DMS 273 (cell line): Measurements from ENCODE around the gene PPM1H.

Experiments
- DNase-seq: peaks from one replicate; lab custom pipeline; 2025; ENCODE audit not compliant: unreplicated experiment; lab: John Stamatoyannopoulos, UW

PPM1H gene

GRCh38 chr12:62625228-62625627 lies 309.7 kb downstream of the PPM1H start:
- no peak for DNase-seq

DNA sequence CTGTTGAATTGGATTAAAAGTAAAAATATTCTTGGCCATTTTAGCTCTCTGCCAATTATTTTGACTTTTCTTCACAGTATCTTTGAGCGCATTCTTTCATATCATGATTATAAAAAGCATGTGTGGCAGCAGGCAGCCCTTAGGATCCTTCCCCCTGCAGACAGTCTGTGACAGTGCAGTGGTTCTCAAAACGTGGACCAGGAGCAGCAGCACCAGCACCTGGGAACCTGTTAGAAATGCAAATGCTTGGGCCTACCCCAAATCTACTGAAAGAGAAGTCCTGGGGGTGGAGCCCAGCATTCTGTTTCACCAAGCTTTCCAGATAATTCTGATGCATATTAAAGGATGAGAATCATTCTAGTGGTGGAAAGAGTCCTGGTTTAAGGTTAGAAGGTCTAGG lies 312.8 kb downstream of the PPM1H start:
- DNase-seq: no peak

- DNase-seq: no peak
Observed at GRCh38 chr12:62621101-62621638, 313.8 kb downstream of the PPM1H start.

- no peak for DNase-seq
Observed at GRCh38 chr12:62618930-62619329, 316.0 kb downstream of the PPM1H start.

DNA sequence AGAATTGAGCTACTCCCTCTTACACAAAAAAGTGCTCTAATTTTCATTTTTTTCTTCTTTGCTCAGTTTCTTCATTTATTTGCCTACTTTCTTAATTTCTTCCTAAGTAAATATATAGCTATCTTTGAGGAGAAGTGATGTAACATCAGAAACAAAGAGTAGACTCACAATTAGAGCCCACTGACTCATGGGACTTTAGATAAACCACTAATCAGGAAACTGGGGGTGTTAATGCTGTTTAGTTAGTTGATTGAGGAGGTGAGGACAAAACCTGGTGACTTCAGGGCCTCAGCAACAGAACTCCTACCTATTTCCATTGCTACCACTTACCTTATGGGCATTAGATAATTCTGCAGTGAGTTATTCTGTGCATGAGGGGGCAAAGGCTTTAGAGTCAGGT lies 316.6 kb downstream of the PPM1H start:
- DNase-seq: no peak

- DNase-seq: no peak
Observed at GRCh38 chr12:62613081-62613480, 321.9 kb downstream of the PPM1H start.

- no peak for DNase-seq
Observed at GRCh38 chr12:62606654-62607053, 328.3 kb downstream of the PPM1H start.

GRCh38 chr12:62605981-62606380 lies 329.0 kb downstream of the PPM1H start:
- no peak for DNase-seq

- peak; percentile 11 for DNase-seq
Observed at GRCh38 chr12:62604871-62605270, 330.1 kb downstream of the PPM1H start.

GRCh38 chr12:62604373-62604772 lies 330.6 kb downstream of the PPM1H start:
- DNase-seq: no peak

DNA sequence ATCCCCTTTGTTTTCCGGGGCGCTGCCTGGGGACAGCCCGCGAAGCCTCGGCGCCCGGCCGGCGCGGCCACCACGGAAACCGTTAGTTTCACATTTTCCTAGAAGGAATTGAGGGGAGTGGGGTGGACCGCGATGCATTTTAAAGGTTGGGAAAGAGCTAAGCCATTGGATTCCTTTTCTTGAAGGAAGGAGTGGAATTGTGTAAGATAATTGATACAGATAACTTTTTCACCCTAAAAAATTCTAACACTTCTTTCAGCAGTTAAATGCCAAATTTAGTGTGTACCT lies 331.2 kb downstream of the PPM1H start:
- no peak for DNase-seq

DNA sequence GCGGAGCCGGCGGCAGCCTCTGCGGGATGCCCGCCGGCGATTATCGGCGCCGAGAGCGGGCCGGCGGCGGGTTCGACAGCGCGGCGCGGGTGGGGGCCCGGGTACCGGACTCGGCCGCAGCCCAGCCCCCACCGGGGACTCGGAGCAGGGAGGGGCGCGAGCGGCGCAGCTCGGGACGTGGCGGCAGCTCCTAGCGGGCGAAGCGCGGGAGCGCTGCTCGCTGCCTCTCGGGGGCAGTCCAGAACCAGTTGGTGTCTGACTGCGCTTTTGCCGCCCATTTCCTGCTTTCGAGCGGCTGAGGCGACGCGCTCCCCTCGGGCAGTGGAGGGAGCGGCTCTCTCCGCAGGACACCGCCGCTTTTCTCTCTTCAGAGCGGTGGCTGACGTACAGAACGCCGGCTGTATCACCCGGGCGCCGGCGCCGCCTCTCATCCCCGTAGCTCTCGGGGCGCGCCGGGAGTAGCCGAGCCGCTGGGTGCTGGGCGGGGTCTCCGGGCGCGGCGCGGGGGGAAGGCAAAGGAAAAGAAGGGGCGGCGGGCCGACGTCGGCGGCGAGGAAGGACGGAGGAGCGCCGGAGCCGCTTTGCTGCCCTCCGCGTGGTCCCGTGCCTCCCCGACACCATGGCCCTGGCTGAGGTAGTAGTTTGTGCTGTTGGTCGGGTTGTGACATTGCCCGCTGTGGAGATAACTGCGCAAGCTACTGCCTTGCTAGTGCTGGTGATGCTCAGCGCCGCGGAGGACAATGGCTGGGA lies 331.7 kb downstream of the PPM1H start:
- peak; percentile 91 for DNase-seq

GRCh38 chr12:62602255-62603060 lies 332.5 kb downstream of the PPM1H start:
- DNase-seq: peak; percentile 93

GRCh38 chr12:62601765-62602164 lies 333.2 kb downstream of the PPM1H start:
- DNase-seq: peak; percentile 16

DNA sequence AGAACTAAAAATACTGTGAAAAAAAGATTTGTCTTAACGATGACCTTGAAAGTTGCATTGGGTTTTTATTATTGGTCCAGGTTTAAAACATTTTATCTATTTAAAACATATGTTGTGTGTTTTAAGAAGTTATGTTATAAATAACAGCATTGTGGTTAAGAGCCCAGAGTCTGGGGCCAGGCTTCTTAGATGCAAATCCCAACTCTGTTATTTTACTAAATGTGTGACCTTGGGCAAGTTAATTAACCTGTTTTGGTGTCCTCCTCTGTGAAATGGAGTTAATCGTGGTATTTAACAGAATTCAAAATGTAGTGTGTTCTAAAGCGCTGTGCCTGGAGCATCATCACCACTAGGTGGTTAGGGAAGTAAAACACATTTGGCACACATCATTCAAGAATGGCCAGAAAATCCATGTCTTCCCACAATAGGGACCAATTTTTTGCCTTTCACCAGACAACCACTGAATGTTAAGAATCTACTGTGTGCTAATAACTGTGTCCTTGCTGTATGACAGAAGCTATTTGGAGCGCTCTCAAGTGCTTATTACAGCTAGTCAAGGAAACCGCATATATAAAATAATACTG lies 335.0 kb downstream of the PPM1H start:
- DNase-seq: peak; percentile 18

DNA sequence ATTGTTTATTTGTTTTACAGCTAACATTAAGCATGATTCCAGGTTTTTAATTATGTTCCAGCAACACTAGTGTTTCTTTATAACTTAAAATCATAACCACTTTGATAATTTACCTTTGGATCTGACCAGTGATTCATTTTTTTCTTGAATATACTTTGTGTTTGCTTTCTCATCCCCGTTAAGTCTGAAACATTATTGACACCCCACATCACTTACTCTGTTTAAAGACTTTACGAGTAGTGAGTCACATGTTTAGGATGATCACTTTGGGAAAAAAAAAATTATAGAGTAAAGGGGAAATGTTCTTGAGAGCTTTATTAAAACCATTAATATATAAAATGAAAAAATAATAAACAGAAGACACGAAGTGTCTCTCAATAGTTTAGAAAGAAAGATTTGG lies 336.1 kb downstream of the PPM1H start:
- no peak for DNase-seq

GRCh38 chr12:62597253-62597652 lies 337.7 kb downstream of the PPM1H start:
- DNase-seq: no peak
